PC-3 (cell line): Measurements from ENCODE around the gene RBFOX2.

ENCODE experiments used
- EZH2 ChIP-seq: fragments of 300-600 bp; sonication (generic); IDR thresholded peaks from one replicate; pipeline ENCODE4 v1.6.1; 2017; ENCODE audit warnings: antibody characterized with exemption, mild to moderate bottlenecking, low read length; ENCODE audit not compliant: unreplicated experiment
- TF ChIP-seq, protein P1 (sequence below): fragments of 300-600 bp; sonication (generic); conservative IDR thresholded peaks from 2 replicates; pipeline ENCODE4 v1.5.1; 2017; ENCODE audit warnings: antibody characterized with exemption, low read depth, mild to moderate bottlenecking, low read length

GRCh38 chr22:36015811-36016529 lies 12.7 kb downstream of the RBFOX2 start:
- TF ChIP-seq, protein P1, sequence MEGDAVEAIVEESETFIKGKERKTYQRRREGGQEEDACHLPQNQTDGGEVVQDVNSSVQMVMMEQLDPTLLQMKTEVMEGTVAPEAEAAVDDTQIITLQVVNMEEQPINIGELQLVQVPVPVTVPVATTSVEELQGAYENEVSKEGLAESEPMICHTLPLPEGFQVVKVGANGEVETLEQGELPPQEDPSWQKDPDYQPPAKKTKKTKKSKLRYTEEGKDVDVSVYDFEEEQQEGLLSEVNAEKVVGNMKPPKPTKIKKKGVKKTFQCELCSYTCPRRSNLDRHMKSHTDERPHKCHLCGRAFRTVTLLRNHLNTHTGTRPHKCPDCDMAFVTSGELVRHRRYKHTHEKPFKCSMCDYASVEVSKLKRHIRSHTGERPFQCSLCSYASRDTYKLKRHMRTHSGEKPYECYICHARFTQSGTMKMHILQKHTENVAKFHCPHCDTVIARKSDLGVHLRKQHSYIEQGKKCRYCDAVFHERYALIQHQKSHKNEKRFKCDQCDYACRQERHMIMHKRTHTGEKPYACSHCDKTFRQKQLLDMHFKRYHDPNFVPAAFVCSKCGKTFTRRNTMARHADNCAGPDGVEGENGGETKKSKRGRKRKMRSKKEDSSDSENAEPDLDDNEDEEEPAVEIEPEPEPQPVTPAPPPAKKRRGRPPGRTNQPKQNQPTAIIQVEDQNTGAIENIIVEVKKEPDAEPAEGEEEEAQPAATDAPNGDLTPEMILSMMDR = no peak
- TF ChIP-seq EZH2 = no peak
